ENCODE results near the gene TREH.
"Not testable (repeated sequence)": the region's sequence is repeated elsewhere in the genome, so short reads cannot be mapped to it uniquely, and the experiment has no call there.

TREH gene

GRCh38 chr11:118679483-118679882 lies at the start of gene TREH:
TREH (minus strand) TSS chr11:118679650; CDS start chr11:118679627, 23 bp downstream.
- DNase-seq (ENCODE audit: low spot score) = peak; percentile 47

GRCh38 chr11:118728112-118728511 lies 48.7 kb upstream of the TREH start:
- not testable (repeated sequence) for DNase-seq (ENCODE audit: low spot score)

GRCh38 chr11:118727721-118728066 lies 48.2 kb upstream of the TREH start:
- not testable (repeated sequence) for DNase-seq (ENCODE audit: low spot score)

GRCh38 chr11:118727001-118727720 lies 47.7 kb upstream of the TREH start:
- not testable (repeated sequence) for DNase-seq (ENCODE audit: low spot score)

GRCh38 chr11:118721478-118722015 lies 42.1 kb upstream of the TREH start:
- DNase-seq (ENCODE audit: low spot score) = not testable (repeated sequence)

- not testable (repeated sequence) for DNase-seq (ENCODE audit: low spot score)
These were observed 41.3 kb upstream of the TREH start for GRCh38 chr11:118720740-118721139.

GRCh38 chr11:118720078-118720477 lies 40.6 kb upstream of the TREH start:
- not testable (repeated sequence) for DNase-seq (ENCODE audit: low spot score)

GRCh38 chr11:118718562-118718961 lies 39.1 kb upstream of the TREH start:
- DNase-seq (ENCODE audit: low spot score) = not testable (repeated sequence)

- DNase-seq (ENCODE audit: low spot score) = not testable (repeated sequence)
These were observed 38.3 kb upstream of the TREH start for GRCh38 chr11:118717733-118718132.

GRCh38 chr11:118717221-118717620 lies 37.8 kb upstream of the TREH start:
- DNase-seq (ENCODE audit: low spot score) = not testable (repeated sequence)

GRCh38 chr11:118715837-118716260 lies 36.4 kb upstream of the TREH start:
- DNase-seq (ENCODE audit: low spot score) = no peak

- DNase-seq (ENCODE audit: low spot score) = no peak
These were observed 35.9 kb upstream of the TREH start for GRCh38 chr11:118715245-118715831.

GRCh38 chr11:118714816-118715215 lies 35.4 kb upstream of the TREH start:
- DNase-seq (ENCODE audit: low spot score) = no peak

- DNase-seq (ENCODE audit: low spot score) = not testable (repeated sequence)
These were observed 35.0 kb upstream of the TREH start for GRCh38 chr11:118714416-118714815.

- DNase-seq (ENCODE audit: low spot score) = no peak
These were observed 28.8 kb upstream of the TREH start for GRCh38 chr11:118708296-118708695.

GRCh38 chr11:118706546-118706825 lies 27.0 kb upstream of the TREH start:
- no peak for DNase-seq (ENCODE audit: low spot score)

GRCh38 chr11:118705791-118706545 lies 26.5 kb upstream of the TREH start:
- DNase-seq (ENCODE audit: low spot score) = no peak

GRCh38 chr11:118705111-118705741 lies 25.8 kb upstream of the TREH start:
- no peak for DNase-seq (ENCODE audit: low spot score)

GRCh38 chr11:118703563-118704106 lies 24.2 kb upstream of the TREH start:
- DNase-seq (ENCODE audit: low spot score) = no peak

- DNase-seq (ENCODE audit: low spot score) = no peak
These were observed 20.2 kb upstream of the TREH start for GRCh38 chr11:118699506-118700220.

GRCh38 chr11:118697346-118697745 lies 17.9 kb upstream of the TREH start:
- no peak for DNase-seq (ENCODE audit: low spot score)
